CD4-positive, alpha-beta T cell treated with Interleukin-10 for 1 hour (primary cell): Measurements from ENCODE around the gene FAM81B.
"Not testable (repeated sequence)": the region's sequence is repeated elsewhere in the genome, so short reads cannot be mapped to it uniquely, and the experiment has no call there.

Source experiments
- DNase-seq: peaks from one replicate; pipeline ENCODE4 v3.0.0-alpha.2; 2020

FAM81B gene

DNA sequence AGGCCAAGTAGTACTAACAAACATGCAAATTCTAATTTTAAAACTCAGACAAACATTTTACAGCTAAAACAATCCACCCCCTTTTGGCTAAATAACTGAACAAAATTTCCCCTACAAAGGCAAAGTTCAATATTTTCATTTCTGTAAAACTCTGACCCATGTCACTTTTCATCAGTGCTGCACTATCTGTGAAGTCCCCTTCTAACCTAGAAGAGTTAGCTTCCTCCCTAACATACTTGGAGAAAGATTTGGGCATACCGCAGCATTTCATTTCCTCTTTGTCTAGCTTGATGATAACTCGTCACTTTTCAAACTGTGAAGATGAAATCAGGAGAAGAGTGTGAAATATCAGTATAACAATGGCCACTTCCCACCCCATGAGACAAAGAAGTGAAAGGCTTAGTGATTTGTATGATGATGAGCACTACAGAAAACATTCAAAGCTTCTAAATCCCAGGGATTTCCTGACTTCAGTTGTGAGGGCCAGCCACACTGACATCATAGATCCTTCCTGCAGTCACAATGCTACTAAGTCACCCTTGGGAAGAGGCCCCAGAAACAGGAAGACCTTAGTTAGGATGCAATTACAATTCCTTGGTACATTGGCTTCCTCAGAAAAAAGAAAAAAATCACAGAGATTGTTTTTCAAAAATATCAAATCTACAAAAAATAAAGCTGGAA, at the start of gene FAM81B:
FAM81B (plus strand) TSS at position 555 of the 681 bp plus-strand sequence; CDS start at position 579, 24 bp downstream.
- DNase-seq: no peak

DNA sequence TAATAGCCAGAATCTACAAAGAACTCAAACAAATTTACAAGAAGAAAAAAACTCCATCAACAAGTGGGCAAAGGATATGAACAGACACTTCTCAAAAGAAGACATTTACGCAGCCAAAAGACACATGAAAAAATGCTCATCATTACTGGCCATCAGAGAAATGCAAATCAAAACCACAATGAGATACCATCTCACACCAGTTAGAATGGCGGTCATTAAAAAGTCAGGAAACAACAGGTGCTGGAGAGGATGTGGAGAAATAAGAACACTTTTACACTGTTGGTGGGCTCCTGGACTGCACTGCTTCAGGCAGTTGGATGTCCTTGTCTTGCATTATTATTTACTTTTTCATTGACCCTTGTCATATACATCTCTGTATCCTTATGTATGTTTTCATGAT, 49.7 kb upstream of the FAM81B start:
- DNase-seq: not testable (repeated sequence)

DNA sequence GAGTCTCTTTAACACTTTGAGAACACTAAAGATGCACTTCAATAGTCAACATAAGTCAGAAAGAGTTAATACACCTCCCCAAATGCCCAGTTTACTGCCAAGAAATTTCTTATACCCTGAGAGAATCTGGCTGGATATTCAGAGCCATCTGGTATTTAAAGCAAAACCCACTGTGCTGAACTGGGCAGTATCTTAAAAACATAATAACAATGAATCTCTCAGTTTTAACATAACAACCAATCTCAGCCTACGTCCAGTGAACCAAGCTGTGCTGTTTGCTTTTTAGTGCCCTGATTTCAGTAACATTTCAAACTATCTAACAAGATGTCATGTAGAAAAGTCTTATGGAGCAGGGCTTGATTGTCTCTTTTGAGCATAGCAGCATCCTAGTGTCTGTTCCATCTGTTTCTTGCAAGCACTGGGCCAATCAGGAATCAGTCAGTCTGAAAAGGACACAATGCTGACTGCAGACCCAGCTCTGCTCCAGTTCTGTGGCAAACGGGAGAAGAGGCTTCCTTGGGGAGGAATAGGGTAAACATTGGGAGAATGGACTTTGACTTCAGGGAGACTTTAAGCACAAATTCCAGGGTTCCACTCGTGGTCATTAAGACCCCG, 43.6 kb upstream of the FAM81B start:
- DNase-seq: no peak

DNA sequence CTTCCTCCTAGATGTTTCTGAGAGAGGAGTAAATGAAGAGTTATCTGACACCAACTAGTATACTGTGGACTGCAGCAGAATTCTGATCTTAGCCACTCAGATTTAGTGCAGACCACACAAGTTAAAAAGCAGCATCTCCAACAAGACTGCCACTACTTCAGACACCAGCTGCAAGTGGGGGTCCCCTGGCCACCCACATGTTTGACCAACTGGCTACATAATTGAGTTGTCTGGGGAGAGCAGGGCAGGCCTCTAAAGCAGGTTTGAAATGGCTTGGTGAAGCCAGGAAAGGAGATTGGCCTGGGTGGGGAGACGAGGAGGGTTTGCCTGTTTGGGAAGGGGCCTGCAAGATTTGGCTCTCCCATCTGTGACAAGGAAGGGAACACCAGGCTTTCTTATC, 40.5 kb upstream of the FAM81B start:
- DNase-seq: no peak

- DNase-seq: no peak
Observed at GRCh38 chr5:95352691-95353090, 38.5 kb upstream of the FAM81B start.

DNA sequence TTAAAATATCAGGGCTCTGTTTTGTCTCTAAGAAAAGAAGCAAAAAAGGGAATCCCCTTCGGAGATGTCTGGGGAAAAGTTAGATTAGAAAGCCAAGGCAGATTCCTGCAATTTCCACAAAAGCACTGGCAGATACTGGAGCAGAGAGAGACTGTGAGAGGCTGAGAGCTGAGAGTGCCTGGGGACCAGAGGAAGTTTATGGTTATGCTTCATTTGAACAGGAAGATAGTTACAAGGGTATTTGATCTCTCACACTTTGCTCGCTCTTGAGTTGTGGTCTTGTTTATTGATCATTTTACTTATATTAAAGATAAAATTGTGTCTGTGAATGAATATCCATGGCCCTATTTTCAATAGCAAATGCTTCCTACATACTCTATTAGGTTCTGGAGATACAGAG, 32.8 kb upstream of the FAM81B start:
- no peak for DNase-seq

DNA sequence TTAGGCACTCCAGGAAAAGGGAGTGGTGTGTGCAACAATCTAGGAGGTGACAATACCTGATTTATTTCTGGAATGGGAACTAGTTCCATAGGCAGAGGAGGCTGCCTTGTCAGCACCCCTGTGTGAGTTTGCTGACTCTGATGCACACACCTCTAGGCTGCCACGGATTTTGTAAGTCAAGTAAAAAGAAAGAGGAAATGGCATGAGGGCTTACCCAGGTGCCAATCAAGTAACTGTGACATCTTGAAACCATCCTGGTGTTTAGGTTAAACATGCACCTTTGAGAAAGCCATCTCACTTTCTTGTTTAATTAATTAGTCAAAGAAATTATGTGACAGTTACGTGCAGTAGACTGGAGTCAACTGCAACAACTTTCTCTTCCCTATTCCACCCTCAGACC, 32.3 kb upstream of the FAM81B start:
- no peak for DNase-seq

DNA sequence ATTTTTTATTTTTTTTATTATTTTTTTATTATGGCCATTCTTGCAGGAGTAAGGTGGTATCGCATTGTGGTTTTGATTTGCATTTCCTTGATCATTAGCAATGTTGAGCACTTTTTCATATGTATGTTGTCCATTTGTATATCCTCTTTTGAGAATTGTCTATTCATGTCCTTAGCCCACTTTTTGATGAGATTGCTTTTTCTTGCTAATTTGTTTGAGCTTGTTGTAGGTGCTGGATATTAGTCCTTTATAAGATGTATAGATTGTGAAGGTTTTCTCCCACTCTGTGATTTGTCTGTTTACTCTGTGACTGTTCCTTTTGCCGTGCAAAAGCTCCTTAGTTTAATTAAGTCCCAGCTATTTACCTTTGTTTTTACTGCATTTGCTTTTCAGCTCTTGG, 30.5 kb upstream of the FAM81B start:
- DNase-seq: not testable (repeated sequence)

- no peak for DNase-seq
Observed at GRCh38 chr5:95365302-95366095, 25.7 kb upstream of the FAM81B start.

DNA sequence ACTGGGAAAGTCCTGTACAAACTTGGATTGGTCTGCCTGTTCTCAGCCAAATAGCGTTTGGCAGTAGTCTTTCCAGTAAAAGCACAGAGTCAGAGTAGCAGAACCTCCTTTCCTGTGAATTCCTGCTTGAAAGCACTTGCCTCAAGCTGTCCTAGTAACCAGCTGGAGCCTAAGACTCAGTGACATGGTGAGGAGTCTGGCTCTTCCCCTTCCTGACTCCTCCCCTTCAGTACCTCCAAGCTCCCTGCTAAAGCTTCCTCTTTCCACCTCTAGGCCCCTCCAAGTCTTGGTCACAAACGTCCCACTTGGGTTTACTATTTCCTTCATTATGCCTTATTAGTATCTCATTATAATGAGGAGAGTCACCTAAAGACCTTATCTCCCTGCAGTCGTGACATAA, 21.4 kb upstream of the FAM81B start:
- DNase-seq: no peak

DNA sequence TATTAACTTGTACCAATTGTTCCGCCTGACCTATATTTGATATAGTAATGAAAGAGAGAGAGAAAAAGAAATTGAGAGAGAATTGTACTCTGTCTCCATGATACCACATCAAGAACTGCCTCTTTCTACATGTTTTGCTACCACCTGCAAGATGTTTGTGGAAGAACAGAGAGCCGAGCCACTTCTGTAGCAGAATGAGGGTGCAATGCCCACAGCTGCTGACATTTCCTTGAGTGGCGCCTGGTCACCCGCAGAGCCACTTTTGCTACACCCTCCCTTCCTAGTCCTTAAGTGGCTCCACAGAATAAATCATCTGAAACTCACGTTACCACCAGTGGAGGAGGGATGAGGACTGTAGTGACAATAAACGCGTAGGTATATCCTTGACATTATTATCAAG, 17.1 kb upstream of the FAM81B start:
- DNase-seq: no peak

GRCh38 chr5:95375591-95375990, 15.6 kb upstream of the FAM81B start:
- no peak for DNase-seq

GRCh38 chr5:95379133-95379532, 12.0 kb upstream of the FAM81B start:
- no peak for DNase-seq

- DNase-seq: no peak
Observed at GRCh38 chr5:95380103-95380628, 11.0 kb upstream of the FAM81B start.

DNA sequence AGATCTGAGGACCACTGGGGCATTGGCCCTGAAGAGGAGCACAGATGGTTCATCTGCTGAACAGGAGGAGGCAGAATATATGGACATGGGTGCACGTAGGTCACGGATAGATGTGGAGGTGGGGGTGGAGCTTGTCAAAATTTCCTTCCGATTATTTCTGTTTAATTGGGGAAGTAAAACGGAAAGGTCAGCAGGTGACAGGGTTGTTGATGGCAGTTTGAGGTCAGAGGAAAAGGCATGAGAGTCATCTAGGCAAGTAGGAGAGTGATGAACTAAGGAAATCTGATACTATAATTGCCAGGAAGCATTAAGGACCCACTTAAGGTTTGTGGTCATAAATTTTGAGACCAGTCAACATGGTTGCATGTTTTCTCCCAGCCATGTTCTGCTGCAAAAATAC, 8.4 kb upstream of the FAM81B start:
- DNase-seq: no peak

DNA sequence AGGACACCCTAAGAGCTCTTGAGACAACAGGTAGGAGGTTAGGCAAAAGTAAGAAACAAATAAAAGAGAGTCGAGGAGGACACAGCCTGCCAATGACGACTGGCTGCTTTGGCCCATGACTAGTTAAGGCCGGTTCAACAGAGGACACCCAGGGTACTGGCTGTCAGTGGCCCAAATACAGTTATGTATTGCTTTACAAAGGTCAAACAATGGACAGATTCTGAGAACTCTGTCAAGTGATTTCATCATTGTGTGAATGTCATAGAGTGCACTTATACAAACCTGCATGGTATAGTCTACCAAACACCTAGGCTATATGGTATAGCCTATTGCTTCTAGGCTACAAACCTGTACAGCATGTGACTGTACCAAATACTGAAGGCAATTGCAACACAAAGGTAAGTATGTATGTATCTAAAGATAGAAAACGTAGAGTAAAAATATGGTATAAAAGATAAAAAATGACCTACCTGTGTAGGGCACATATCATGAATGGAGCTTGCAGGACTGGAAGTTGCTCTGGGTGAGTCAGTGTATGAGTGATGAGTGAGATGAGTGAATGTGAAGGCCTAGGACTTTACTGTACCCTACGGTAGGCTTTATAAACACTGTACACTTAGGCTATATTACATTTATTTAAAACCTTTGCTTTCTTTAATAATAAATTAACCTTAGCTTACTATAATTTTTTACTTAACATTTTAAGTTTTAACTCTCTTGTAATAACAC, 6.5 kb upstream of the FAM81B start:
- no peak for DNase-seq

- DNase-seq: no peak
Observed at GRCh38 chr5:95385334-95385733, 5.8 kb upstream of the FAM81B start.

GRCh38 chr5:95391965-95392364, 799 bp downstream of the FAM81B start:
- not testable (repeated sequence) for DNase-seq

DNA sequence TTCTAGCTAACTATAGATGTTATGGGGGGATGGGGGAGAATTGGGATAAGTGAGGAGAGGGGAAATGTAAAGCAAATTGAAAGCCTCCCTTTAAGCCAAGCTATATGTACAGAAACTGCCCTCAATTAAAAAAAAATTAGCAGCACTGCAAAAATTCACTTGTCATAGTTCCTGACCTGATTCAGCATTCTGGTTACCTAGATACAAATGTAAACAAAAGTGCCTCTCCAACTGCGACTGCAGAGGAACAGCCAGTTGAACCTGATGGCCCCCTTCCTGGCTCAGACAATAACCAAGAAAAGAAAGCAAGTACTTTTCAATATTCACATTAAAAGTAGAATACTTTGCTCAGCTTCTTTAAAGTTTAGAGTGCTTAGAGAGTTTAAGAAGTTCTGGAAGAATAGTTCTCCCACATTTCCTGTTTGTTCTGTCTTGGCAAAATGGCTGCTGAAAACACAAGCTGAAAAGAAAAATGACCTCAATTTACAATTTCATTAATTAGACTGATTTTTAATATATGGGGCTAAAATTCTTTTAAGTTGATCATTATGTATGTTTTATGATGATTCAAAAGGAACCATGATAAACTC, 1.5 kb downstream of the FAM81B start:
- DNase-seq: no peak

GRCh38 chr5:95393279-95393678, 2.1 kb downstream of the FAM81B start:
- no peak for DNase-seq

DNA sequence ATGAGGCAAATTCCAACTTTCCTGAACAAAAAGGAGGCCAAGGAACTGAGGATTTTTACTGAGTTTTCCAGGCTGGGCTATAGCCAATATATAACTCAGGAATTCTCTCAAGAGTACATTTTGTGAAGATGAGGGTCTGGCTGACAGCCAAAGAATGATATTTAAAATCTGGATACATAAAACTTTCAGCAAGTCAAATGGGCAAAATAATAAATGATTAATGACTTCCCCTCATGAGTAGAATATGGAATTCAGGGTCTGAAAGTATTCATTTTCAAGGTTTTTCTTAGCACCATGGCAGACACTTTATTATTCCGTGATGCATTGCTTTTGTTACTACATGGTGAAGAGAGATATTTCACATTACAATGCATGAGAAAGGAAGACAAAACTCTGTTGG, 7.8 kb downstream of the FAM81B start:
- no peak for DNase-seq

DNA sequence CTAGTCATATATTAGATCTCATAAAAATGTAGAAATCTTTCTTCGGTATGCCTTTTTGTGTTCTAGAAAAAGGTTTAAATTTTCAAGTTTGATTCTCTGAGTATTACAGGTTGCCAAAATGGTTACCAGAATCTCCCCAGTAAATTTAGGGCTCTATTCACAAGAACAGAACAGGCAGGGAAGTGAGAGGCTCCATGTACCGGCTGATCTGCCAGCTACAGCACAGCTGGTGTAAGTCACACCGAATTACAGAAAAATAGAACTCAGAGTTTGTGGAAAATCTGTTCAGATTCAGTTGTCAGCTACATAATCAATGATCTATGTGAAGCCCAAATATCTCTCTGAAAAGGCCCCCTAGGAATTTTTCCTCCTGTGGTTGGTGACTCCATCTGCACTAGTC, 10.5 kb downstream of the FAM81B start:
- no peak for DNase-seq

DNA sequence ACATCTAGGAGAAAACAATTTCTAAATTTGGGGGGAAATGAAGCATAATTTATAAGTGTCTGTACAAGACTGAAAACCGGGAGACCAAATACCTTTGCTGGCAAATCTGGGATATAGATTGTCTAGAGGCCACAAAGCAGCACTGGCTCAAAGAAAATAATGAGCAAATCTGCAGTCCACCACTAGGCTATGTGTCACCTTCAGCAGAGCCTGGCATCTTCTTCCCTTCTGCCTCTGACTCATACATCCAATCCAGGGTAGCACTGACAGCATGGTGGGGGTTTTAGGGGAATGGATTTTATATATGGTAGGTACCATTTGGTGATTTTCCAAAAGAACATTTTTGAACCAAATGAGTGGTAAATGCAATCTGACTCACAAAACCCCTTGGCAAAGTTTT, 12.8 kb downstream of the FAM81B start:
- no peak for DNase-seq
